IMR-90 (cell line): ENCODE results near the gene CHDH.

Source experiments
- CEBPB ChIP-seq: IDR thresholded peaks from 2 replicates; pipeline ENCODE4 v1.6.1; 2012; ENCODE audit warnings: low read depth, low read length, improper control_type of control experiment
- FOS ChIP-seq: fragments of 150-350 bp; IDR thresholded peaks from 2 replicates; pipeline ENCODE4 v1.6.1; 2016; ENCODE audit warnings: low read depth, low read length
- MXI1 ChIP-seq: IDR thresholded peaks from 2 replicates; pipeline ENCODE4 v1.6.1; 2012; ENCODE audit warnings: low read depth, mild to moderate bottlenecking, low read length, moderate library complexity, borderline replicate concordance
- POLR2A ChIP-seq: IDR thresholded peaks from 2 replicates; pipeline ENCODE4 v1.6.1; 2012; ENCODE audit warnings: mild to moderate bottlenecking, low read depth, low read length
- RCOR1 ChIP-seq: IDR thresholded peaks from 2 replicates; pipeline ENCODE4 v1.6.1; 2012; ENCODE audit warnings: mild to moderate bottlenecking, low read length, improper control_type of control experiment; ENCODE audit not compliant: insufficient replicate concordance
- TF ChIP-seq, protein P1 (sequence below): conservative IDR thresholded peaks from 2 replicates; pipeline ENCODE4 v1.5.1; 2012; ENCODE audit warnings: mild to moderate bottlenecking, low read depth, low read length, improper control_type of control experiment

DNA sequence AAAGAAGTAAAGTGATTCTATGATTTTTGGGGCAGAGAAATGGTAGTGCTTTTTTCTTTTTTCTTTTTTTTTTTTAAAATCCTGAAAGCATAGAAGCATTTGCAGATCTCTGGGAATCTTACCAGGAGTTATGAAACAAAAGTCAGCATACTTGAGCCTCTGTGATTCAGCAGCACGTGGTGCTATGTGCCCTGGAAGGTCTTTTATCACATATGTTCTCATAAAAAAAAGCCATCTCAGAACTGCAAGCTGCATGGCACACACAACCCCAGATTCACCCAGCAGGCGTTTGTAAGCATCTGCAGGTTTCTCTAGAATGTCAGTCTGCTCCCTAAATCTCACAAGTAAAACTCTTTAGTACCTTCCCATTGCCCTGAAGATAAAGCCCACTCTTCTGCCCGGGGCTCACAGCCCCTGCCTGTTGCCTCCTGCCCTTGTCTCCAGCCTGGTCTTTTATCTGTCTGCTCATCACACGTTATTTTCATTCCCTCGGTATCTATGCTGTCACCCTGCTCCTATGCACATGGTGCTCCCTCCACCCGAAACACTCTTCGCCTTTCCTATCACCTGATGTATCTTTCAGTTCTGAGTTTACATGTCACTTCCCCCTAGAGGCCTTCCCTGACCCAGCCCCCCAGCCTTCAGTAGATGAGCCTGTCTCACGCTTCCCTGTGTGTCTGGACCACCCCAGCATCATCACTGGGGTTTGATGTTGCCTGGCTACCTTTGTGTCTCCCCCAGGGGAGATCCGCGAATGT lies 72.4 kb downstream of the CHDH start:
- TF ChIP-seq FOS (no peak), CEBPB (no peak), POLR2A (no peak), RCOR1 (no peak), MXI1 (no peak)
- TF ChIP-seq, protein P1, sequence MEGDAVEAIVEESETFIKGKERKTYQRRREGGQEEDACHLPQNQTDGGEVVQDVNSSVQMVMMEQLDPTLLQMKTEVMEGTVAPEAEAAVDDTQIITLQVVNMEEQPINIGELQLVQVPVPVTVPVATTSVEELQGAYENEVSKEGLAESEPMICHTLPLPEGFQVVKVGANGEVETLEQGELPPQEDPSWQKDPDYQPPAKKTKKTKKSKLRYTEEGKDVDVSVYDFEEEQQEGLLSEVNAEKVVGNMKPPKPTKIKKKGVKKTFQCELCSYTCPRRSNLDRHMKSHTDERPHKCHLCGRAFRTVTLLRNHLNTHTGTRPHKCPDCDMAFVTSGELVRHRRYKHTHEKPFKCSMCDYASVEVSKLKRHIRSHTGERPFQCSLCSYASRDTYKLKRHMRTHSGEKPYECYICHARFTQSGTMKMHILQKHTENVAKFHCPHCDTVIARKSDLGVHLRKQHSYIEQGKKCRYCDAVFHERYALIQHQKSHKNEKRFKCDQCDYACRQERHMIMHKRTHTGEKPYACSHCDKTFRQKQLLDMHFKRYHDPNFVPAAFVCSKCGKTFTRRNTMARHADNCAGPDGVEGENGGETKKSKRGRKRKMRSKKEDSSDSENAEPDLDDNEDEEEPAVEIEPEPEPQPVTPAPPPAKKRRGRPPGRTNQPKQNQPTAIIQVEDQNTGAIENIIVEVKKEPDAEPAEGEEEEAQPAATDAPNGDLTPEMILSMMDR, result no peak
